ENCODE measurements around the gene RNF44. TPM values are rescaled to one million over a fixed set of nuclear protein-coding genes. Genes with fewer than 3 reads are reported as not detected.

Gene RNF44
- total RNA-seq, 1 donor from 2014 or later, result 31.2 TPM

GRCh38 chr5:176529741-176530141 lies 7.5 kb downstream of the RNF44 start:
- H3K27me3 ChIP-seq (ENCODE audit: control insufficient read depth, insufficient read depth, low read length), result no peaks in the 10 kb centered on the region
- no peak overlapping the region for H3K4me3 ChIP-seq (ENCODE audit: low read depth, low read length)
- TF ChIP-seq CTCF (IDR thresholded peaks at IDR 0.05; ENCODE audit: insufficient read depth, low read length, poor library complexity, severe bottlenecking), result no peak
- no peak for DNase-seq (ENCODE audit: low read depth)
- peaks cover 5% of the 10 kb centered on the region for H3K36me3 ChIP-seq (ENCODE audit: control insufficient read depth, insufficient read depth, low read length)

- DNase-seq (ENCODE audit: low read depth), result no peak
- Histone ChIP-seq H3K27me3 (ENCODE audit: control insufficient read depth, insufficient read depth, low read length) (no peaks in the 10 kb centered on the region), H3K36me3 (ENCODE audit: control insufficient read depth, insufficient read depth, low read length) (peaks cover 5% of the 10 kb centered on the region), H3K4me3 (ENCODE audit: low read depth, low read length) (no peak overlapping the region)
- TF ChIP-seq CTCF (IDR thresholded peaks at IDR 0.05; ENCODE audit: insufficient read depth, low read length, poor library complexity, severe bottlenecking), result no peak
Measured at GRCh38 chr5:176529116-176529740, 8.0 kb downstream of the RNF44 start.

DNA sequence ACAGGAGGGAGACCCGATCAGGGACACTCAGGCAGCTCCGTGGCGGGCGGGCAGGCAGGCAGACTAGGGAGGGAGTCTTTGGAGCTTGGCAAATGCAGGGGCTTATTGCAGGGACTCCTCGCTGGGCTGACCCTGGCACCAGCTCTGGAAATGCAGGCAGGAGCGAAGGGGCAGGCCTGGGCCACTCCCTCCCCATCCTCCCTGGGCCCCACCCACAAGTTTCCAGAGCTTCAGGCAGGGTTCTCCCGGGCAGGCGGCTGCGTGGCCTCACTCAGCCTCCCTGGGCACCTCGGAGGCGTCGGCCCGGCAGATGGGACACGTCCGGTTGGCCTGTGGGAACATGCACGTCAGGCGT lies 8.5 kb downstream of the RNF44 start:
- no peak for TF ChIP-seq CTCF (IDR thresholded peaks at IDR 0.05; ENCODE audit: insufficient read depth, low read length, poor library complexity, severe bottlenecking)
- Histone ChIP-seq H3K4me3 (ENCODE audit: low read depth, low read length) (no peak overlapping the region), H3K27me3 (ENCODE audit: control insufficient read depth, insufficient read depth, low read length) (no peaks in the 10 kb centered on the region), H3K36me3 (ENCODE audit: control insufficient read depth, insufficient read depth, low read length) (peaks cover 5% of the 10 kb centered on the region)
- no peak for DNase-seq (ENCODE audit: low read depth)

DNA sequence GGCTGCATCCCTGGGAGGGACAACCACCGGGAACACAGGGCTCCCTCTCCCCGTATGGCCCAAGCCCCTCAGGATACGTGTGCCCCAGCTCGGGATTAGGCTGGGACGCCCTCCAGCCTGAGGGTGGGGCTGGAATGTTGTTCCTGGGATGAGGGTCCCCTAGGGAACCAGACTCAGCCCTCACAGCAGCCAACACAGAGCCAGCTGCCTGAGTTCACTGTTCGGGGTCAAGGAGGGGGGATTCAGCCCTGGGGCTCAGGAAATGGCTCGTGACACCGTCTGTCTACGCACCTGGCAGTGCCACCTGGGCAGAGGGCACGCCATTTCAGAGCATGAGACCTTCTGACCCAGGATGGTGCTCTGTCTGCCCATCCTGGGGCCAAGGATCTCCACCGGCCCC lies 8.9 kb downstream of the RNF44 start:
- TF ChIP-seq CTCF (IDR thresholded peaks at IDR 0.05; ENCODE audit: insufficient read depth, low read length, poor library complexity, severe bottlenecking), result no peak
- H3K4me3 ChIP-seq (ENCODE audit: low read depth, low read length), result no peak overlapping the region
- H3K36me3 ChIP-seq (ENCODE audit: control insufficient read depth, insufficient read depth, low read length), result peaks cover 5% of the 10 kb centered on the region
- no peak for DNase-seq (ENCODE audit: low read depth)
- no peaks in the 10 kb centered on the region for H3K27me3 ChIP-seq (ENCODE audit: control insufficient read depth, insufficient read depth, low read length)

DNA sequence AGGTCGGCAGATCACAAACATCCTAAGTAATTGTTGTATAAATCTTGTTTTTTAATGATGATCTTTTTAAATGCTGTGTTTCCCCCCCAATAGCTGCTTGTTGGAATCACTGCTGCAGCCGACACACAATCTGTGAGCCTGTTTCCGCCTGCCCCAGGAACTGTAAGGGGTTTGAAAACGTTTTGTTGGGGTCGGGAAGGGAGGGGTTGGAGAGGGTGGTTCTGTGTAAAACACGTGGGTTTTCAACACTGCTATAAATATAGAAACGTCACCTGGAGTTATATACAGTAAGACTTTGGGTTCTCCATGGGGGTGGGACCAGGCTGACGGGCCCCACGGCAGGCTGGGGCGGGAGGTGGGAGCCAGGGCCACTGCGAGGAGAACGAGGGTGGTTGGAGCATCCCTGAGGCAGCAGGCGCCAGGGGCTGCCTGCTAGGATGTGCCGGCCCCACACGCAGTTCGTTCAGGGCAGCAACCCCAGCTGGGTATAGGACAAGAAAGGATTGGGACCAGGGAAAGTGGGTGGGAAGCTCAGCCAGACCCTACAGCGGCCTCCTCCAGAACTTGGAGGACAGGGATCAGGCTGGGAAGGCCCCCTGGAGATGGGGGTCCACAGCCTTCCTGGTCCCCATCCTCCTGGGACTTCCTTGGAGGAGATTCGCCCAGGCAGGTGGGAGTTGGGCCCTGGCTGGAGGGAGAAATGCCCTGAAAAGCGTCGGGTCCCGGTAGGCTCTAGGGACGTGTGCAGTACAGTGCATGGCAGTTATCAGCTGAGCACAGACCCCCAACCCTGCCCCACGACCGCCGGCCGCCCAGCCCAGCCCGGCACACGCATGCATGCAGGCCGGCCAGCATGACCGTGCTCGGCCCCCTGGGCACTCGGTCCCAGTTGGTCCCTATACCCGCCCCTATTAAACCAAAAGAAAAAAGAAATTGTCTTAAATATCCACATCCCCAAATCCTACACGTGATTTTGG lies 9.7 kb downstream of the RNF44 start:
- TF ChIP-seq CTCF (IDR thresholded peaks at IDR 0.05; ENCODE audit: insufficient read depth, low read length, poor library complexity, severe bottlenecking), result no peak
- no peak for DNase-seq (ENCODE audit: low read depth)
- H3K36me3 ChIP-seq (ENCODE audit: control insufficient read depth, insufficient read depth, low read length), result peaks cover 5% of the 10 kb centered on the region
- no peak overlapping the region for H3K4me3 ChIP-seq (ENCODE audit: low read depth, low read length)
- H3K27me3 ChIP-seq (ENCODE audit: control insufficient read depth, insufficient read depth, low read length), result no peaks in the 10 kb centered on the region
